HepG2 (cell line): ENCODE results near the gene NUDT7. TPM values are rescaled to one million over a fixed set of nuclear protein-coding genes. Genes with fewer than 3 reads are reported as not detected.

Source experiments
- CENPBD1 ChIP-seq: sonication (generic); formaldehyde crosslinking; IDR thresholded peaks from 2 replicates; pipeline ENCODE4 v1.8.0; 2022; ENCODE audit warnings: missing genetic modification reagents, low read depth, mild to moderate bottlenecking, borderline replicate concordance
- DMAP1 ChIP-seq: IDR thresholded peaks from 2 replicates; pipeline ENCODE4 v1.6.1; 2016
- HOMEZ ChIP-seq: IDR thresholded peaks from 2 replicates; pipeline ENCODE4 v1.6.1; 2016; ENCODE audit warnings: low read depth
- SCMH1 ChIP-seq: sonication (generic); formaldehyde crosslinking; IDR thresholded peaks from 2 replicates; pipeline ENCODE4 v1.9.0; 2021; ENCODE audit warnings: missing genetic modification reagents, mild to moderate bottlenecking, borderline replicate concordance
- SP1 ChIP-seq, 2 experiments: fragments of 450-650 bp in 1 of 2; sonication (generic) in 1 of 2; formaldehyde crosslinking in 1 of 2; IDR thresholded peaks; 2 replicates each; pipeline versions ENCODE4 v1.4.0 to v1.6.1; 2016 to 2020; ENCODE audit warnings: missing genetic modification reagents in 1 of 2
- TAF1 ChIP-seq: sonication (generic); formaldehyde crosslinking; IDR thresholded peaks from 2 replicates; pipeline ENCODE4 v1.4.0; 2020; ENCODE audit warnings: missing genetic modification reagents
- ZFP82 ChIP-seq: sonication (generic); formaldehyde crosslinking; IDR thresholded peaks from 2 replicates; pipeline ENCODE4 v1.5.1; 2020; ENCODE audit warnings: mild to moderate bottlenecking, missing genetic modification reagents, borderline replicate concordance
- ZNF142 ChIP-seq: sonication (generic); formaldehyde crosslinking; IDR thresholded peaks from 2 replicates; pipeline ENCODE4 v1.4.0; 2020; ENCODE audit warnings: missing genetic modification reagents
- ZNF292 ChIP-seq: sonication (generic); formaldehyde crosslinking; IDR thresholded peaks from 2 replicates; pipeline ENCODE4 v1.8.1; 2022; ENCODE audit warnings: mild to moderate bottlenecking, low read depth, missing genetic modification reagents, borderline replicate concordance
- ZNF556 ChIP-seq: sonication (generic); formaldehyde crosslinking; IDR thresholded peaks from 2 replicates; pipeline ENCODE4 v1.4.0; 2020; ENCODE audit warnings: mild to moderate bottlenecking, missing genetic modification reagents, borderline replicate concordance
- ZNF567 ChIP-seq: sonication (generic); formaldehyde crosslinking; IDR thresholded peaks from 2 replicates; pipeline ENCODE4 v1.8.1; 2023; ENCODE audit warnings: mild to moderate bottlenecking, missing genetic modification reagents, borderline replicate concordance
- ZNF609 ChIP-seq: sonication (generic); formaldehyde crosslinking; IDR thresholded peaks from 2 replicates; pipeline ENCODE4 v1.4.0; 2020; ENCODE audit warnings: mild to moderate bottlenecking, missing genetic modification reagents, borderline replicate concordance
- ZNF660 ChIP-seq: sonication (generic); formaldehyde crosslinking; IDR thresholded peaks from 2 replicates; pipeline ENCODE4 v1.5.1; 2020; ENCODE audit warnings: mild to moderate bottlenecking, low read depth, missing genetic modification reagents, borderline replicate concordance
- ZNF83 ChIP-seq: sonication (generic); formaldehyde crosslinking; IDR thresholded peaks from 2 replicates; pipeline ENCODE4 v1.4.0; 2020; ENCODE audit warnings: missing genetic modification reagents, mild to moderate bottlenecking, borderline replicate concordance
- ZNF841 ChIP-seq: sonication (generic); formaldehyde crosslinking; IDR thresholded peaks from 2 replicates; pipeline ENCODE4 v1.8.1; 2023; ENCODE audit warnings: missing genetic modification reagents, borderline replicate concordance
- polyA plus RNA-seq, 8 experiments: library from polyadenylated mRNA; depleted of rRNA in 3 of 8; stranded (reverse) in 7 of 8; unstranded in 1 of 8; fragments of >200 nt; fragmentation: Illumina TruSeq in 4 of 8; extraction: Trizol in 4 of 8; gene quantifications; 2 replicates each; pipeline versions ENCODE4 v1.2.1 to v1.2.3, GENCODE V29; 2011 to 2016; ENCODE audit warnings: low read depth in 4 of 8, missing spikeins in 1 of 8, mixed read lengths in 1 of 8; ENCODE audit not compliant: insufficient read depth in 1 of 8
- total RNA-seq, 5 experiments: library from RNA; depleted of rRNA; stranded (reverse); fragments of >200 nt; fragmentation: Illumina TruSeq; extraction: Trizol; gene quantifications; 2 replicates each; pipeline ENCODE4 v1.2.3, GENCODE V29; 2016; ENCODE audit warnings: low read depth in 1 of 5

The NUDT7 gene
- total and polyA plus RNA-seq, 2 of the 13 experiments (the other 11 are each of a cell fraction or from before 2014, with no cell fraction given) = 14.3 to 23.9 TPM

GRCh38 chr16:77749415-77749814 is 27.1 kb downstream of the NUDT7 start (continued):
- no peak for TF ChIP-seq ZNF142 (CRISPR knock-in tag)
- TF ChIP-seq ZNF567 (CRISPR knock-in tag) = no peak
- no peak for TF ChIP-seq SCMH1
- TF ChIP-seq TAF1 (CRISPR knock-in tag) = no peak
- no peak for TF ChIP-seq CENPBD1 (CRISPR knock-in tag)
- no peak for TF ChIP-seq ZNF841 (CRISPR knock-in tag)
- TF ChIP-seq ZNF83 (CRISPR knock-in tag) = no peak
- TF ChIP-seq DMAP1 = no peak
- peak; percentile 72; the same call in 1 of the 2 replicates for TF ChIP-seq ZNF292
- TF ChIP-seq ZNF556 = peak; percentile 50; the same call in 1 of the 2 replicates
- no peak for TF ChIP-seq SP1 (IDR thresholded peaks at IDR 0.05)
- no peak for TF ChIP-seq SP1 (CRISPR knock-in tag; IDR thresholded peaks at IDR 0.05)
- peak; percentile 77; the same call in 1 of the 2 replicates for TF ChIP-seq HOMEZ (CRISPR knock-in tag)
- TF ChIP-seq ZNF609 = peak; percentile 82; the same call in 1 of the 2 replicates
- TF ChIP-seq ZFP82 = 0 out of 2 replicates have a peak, but pooled peaks have one; percentile 71
- no peak for TF ChIP-seq ZNF660 (CRISPR knock-in tag)
